Peyer's patch (tissue), 4 donors: ENCODE results near the gene PXDC1. TPM values are rescaled to one million over a fixed set of nuclear protein-coding genes. Genes with fewer than 3 reads are reported as not detected.
"Not testable (repeated sequence)": the region's sequence is repeated elsewhere in the genome, so short reads cannot be mapped to it uniquely, and the experiment has no call there.

Source experiments
- DNase-seq, 3 donors: peaks; one replicate each; pipeline ENCODE4 v3.0.0-alpha.2; 2017 to 2019
- H3K27ac ChIP-seq, 4 donors: fragments of 200-600 bp; sonication (generic); one replicate each; pipeline ENCODE4 v1.5.1; 2016 to 2019
- H3K27me3 ChIP-seq, 2 donors: fragments of 200-600 bp; sonication (generic); one replicate each; pipeline ENCODE4 v1.5.1; 2019
- H3K36me3 ChIP-seq, 3 donors: fragments of 200-600 bp; sonication (generic); one replicate each; pipeline ENCODE4 v1.5.1; 2016 to 2019
- H3K4me1 ChIP-seq, 4 donors: fragments of 200-600 bp; sonication (generic); one replicate each; pipeline ENCODE4 v1.5.1; 2016 to 2019
- H3K4me3 ChIP-seq, 4 donors: fragments of 200-600 bp; sonication (generic); 1 replicate in 3 of 4; 2 replicates in 1 of 4; pipeline ENCODE4 v1.5.1; 2016 to 2019; ENCODE audit warnings: mild to moderate bottlenecking in 1 of 4
- H3K9me3 ChIP-seq, 4 donors: fragments of 200-600 bp; sonication (generic); one replicate each; pipeline ENCODE4 v1.5.1; 2016 to 2019; ENCODE audit warnings: mild to moderate bottlenecking in 1 of 4
- CTCF ChIP-seq, 6 experiments: fragments of 450-650 bp in 4 of 6; fragments of 200-600 bp in 2 of 6; sonication (generic) in 1 of 6; IDR thresholded peaks; one replicate each; pipeline ENCODE4 v1.5.1; 2017 to 2019; ENCODE audit warnings: antibody characterized with exemption in 6 of 6, mild to moderate bottlenecking in 3 of 6, moderate library complexity in 1 of 6
- POLR2A ChIP-seq, 2 donors: fragments of 450-650 bp; IDR thresholded peaks; one replicate each; pipeline ENCODE4 v1.5.1; 2017; ENCODE audit warnings: antibody characterized with exemption in 2 of 2, mild to moderate bottlenecking in 2 of 2, moderate library complexity in 2 of 2
- total RNA-seq, 4 donors: library from RNA; depleted of rRNA; stranded (reverse); fragments of >200 nt; gene quantifications; one replicate each; pipeline ENCODE4 v1.1.0, GENCODE V29; 2016

The PXDC1 gene
- total RNA-seq, 4 donors from 2014 or later: 35.5 to 69.4 (median 61.1) TPM

GRCh38 chr6:3693831-3694230 is 57.7 kb downstream of the PXDC1 start:
- Histone ChIP-seq H3K36me3 (no peaks in the 10 kb centered on the region), H3K27ac (no peak overlapping the region), H3K27me3 (no peaks in the 10 kb centered on the region), H3K9me3 (no peaks in the 10 kb centered on the region), H3K4me3 (no peak overlapping the region), H3K4me1 (no peaks in the 10 kb centered on the region)
- TF ChIP-seq CTCF (IDR thresholded peaks at IDR 0.05): no peak
- no peak for TF ChIP-seq POLR2A (IDR thresholded peaks at IDR 0.05)
- no peak for DNase-seq

- Histone ChIP-seq H3K27ac (no peak overlapping the region), H3K36me3 (no peaks in the 10 kb centered on the region), H3K9me3 (no peaks in the 10 kb centered on the region), H3K4me3 (no peak overlapping the region), H3K4me1 (no peaks in the 10 kb centered on the region), H3K27me3 (no peaks in the 10 kb centered on the region)
- no peak for TF ChIP-seq CTCF (IDR thresholded peaks at IDR 0.05)
- no peak for TF ChIP-seq POLR2A (IDR thresholded peaks at IDR 0.05)
- no peak for DNase-seq
These were observed 61.0 kb downstream of the PXDC1 start for GRCh38 chr6:3690506-3690905.

- H3K27me3 ChIP-seq: no peaks in the 10 kb centered on the region
- no peak overlapping the region for H3K27ac ChIP-seq
- H3K4me3 ChIP-seq: no peak overlapping the region
- no peak for TF ChIP-seq CTCF (IDR thresholded peaks at IDR 0.05)
- TF ChIP-seq POLR2A (IDR thresholded peaks at IDR 0.05): no peak
- no peaks in the 10 kb centered on the region for H3K36me3 ChIP-seq
- DNase-seq: no peak
- H3K9me3 ChIP-seq: no peaks in the 10 kb centered on the region
- H3K4me1 ChIP-seq: no peaks in the 10 kb centered on the region
These were observed 63.7 kb downstream of the PXDC1 start for GRCh38 chr6:3687847-3688246.

GRCh38 chr6:3683331-3683730 is 68.2 kb downstream of the PXDC1 start:
- H3K9me3 ChIP-seq: peaks cover 0 to 3% (median 0%) of the 10 kb centered on the region in 4 donors
- no peak for TF ChIP-seq POLR2A (IDR thresholded peaks at IDR 0.05)
- no peak for TF ChIP-seq CTCF (IDR thresholded peaks at IDR 0.05)
- no peaks in the 10 kb centered on the region for H3K36me3 ChIP-seq
- no peaks in the 10 kb centered on the region for H3K27me3 ChIP-seq
- no peak for DNase-seq
- no peak overlapping the region for H3K4me3 ChIP-seq
- H3K4me1 ChIP-seq: no peaks in the 10 kb centered on the region
- no peak overlapping the region for H3K27ac ChIP-seq

GRCh38 chr6:3678946-3679345 is 72.6 kb downstream of the PXDC1 start:
- DNase-seq: no peak
- H3K27me3 ChIP-seq: no peaks in the 10 kb centered on the region
- TF ChIP-seq CTCF (IDR thresholded peaks at IDR 0.05) (no peak), POLR2A (IDR thresholded peaks at IDR 0.05) (no peak)
- no peaks in the 10 kb centered on the region for H3K4me1 ChIP-seq
- H3K36me3 ChIP-seq: no peaks in the 10 kb centered on the region
- no peak overlapping the region for H3K27ac ChIP-seq
- peaks cover 0 to 3% (median 0%) of the 10 kb centered on the region in 4 donors for H3K9me3 ChIP-seq
- no peak overlapping the region for H3K4me3 ChIP-seq

GRCh38 chr6:3677751-3678150 is 73.8 kb downstream of the PXDC1 start:
- DNase-seq, H3K27ac ChIP-seq, H3K4me1 ChIP-seq, H3K27me3 ChIP-seq, H3K4me3 ChIP-seq, H3K36me3 ChIP-seq, H3K9me3 ChIP-seq: not testable (repeated sequence)

GRCh38 chr6:3677351-3677750 is 74.2 kb downstream of the PXDC1 start:
- H3K27me3 ChIP-seq, H3K27ac ChIP-seq, H3K36me3 ChIP-seq, H3K9me3 ChIP-seq, H3K4me3 ChIP-seq, DNase-seq, H3K4me1 ChIP-seq: not testable (repeated sequence)
